MM.1S (cell line): Measurements from ENCODE around the gene SHC4.

ENCODE experiments used
- EZH2 ChIP-seq: fragments of 300-600 bp; sonication (generic); optimal IDR thresholded peaks from 2 replicates; pipeline ENCODE3; 2017; ENCODE audit warnings: low read depth, mild to moderate bottlenecking, antibody characterized with exemption, low read length, mixed read lengths
- TF ChIP-seq, protein P1 (sequence below): fragments of 300-600 bp; sonication (generic); IDR thresholded peaks from 2 replicates; pipeline ENCODE4 v1.5.1; 2016; ENCODE audit warnings: antibody characterized with exemption, low read length, mixed read lengths

DNA sequence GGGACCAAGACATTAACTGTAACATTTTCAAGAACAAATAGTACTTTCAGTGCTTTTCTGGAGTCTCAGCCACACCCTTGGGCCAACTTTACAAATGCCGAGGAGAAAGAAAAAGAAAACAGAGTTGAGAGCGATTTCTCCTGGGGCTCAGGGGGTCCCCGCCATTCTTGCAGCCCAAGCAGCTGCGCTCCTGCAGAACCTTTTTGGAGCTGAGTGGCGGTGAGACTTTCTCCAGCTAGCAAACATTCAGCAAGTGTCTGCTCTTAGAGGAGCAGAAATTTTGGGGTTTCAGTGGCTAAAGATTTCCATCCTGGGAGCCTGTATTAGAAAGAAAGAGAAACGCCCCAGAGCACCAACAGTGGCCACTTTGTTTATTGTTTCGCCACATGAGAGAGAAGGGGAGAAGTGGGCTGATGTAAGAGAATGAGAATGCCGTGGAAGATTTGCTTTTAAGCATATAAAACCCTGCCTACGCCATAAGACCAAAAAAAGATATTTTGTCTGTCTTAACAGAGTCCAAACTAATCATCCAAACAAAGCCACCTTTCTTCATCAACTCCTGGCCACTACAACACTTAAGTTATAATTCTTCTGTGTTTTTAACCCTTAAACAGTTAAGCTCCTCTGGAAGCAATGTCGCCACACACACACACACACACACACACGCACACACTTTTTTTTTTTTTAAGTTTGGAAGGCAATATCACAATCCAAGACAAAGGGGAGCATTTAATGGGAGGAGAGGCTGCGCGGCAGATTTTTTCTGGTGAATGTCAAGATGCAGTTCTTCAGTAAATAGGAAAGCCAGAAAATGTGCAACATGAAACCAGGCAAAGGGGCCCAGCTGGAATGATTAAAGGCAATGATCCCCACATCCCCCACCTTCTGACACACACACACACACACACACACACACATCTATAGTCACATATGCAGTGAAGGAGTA, 66.6 kb downstream of the SHC4 start:
- TF ChIP-seq, protein P1, sequence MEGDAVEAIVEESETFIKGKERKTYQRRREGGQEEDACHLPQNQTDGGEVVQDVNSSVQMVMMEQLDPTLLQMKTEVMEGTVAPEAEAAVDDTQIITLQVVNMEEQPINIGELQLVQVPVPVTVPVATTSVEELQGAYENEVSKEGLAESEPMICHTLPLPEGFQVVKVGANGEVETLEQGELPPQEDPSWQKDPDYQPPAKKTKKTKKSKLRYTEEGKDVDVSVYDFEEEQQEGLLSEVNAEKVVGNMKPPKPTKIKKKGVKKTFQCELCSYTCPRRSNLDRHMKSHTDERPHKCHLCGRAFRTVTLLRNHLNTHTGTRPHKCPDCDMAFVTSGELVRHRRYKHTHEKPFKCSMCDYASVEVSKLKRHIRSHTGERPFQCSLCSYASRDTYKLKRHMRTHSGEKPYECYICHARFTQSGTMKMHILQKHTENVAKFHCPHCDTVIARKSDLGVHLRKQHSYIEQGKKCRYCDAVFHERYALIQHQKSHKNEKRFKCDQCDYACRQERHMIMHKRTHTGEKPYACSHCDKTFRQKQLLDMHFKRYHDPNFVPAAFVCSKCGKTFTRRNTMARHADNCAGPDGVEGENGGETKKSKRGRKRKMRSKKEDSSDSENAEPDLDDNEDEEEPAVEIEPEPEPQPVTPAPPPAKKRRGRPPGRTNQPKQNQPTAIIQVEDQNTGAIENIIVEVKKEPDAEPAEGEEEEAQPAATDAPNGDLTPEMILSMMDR, result no peak
- TF ChIP-seq EZH2, result no peak
